ENCODE data around the gene USP10.

Gene USP10

GRCh38 chr16:84706856-84707255 lies 7.1 kb downstream of the USP10 start:
- no peaks in the 10 kb centered on the region for H3K36me3 ChIP-seq
- H3K27ac ChIP-seq, result no peak overlapping the region
- H3K27me3 ChIP-seq (ENCODE audit: insufficient read depth, low read depth, severe bottlenecking), result no peaks in the 10 kb centered on the region
- no peak for DNase-seq
- TF ChIP-seq, protein P1, sequence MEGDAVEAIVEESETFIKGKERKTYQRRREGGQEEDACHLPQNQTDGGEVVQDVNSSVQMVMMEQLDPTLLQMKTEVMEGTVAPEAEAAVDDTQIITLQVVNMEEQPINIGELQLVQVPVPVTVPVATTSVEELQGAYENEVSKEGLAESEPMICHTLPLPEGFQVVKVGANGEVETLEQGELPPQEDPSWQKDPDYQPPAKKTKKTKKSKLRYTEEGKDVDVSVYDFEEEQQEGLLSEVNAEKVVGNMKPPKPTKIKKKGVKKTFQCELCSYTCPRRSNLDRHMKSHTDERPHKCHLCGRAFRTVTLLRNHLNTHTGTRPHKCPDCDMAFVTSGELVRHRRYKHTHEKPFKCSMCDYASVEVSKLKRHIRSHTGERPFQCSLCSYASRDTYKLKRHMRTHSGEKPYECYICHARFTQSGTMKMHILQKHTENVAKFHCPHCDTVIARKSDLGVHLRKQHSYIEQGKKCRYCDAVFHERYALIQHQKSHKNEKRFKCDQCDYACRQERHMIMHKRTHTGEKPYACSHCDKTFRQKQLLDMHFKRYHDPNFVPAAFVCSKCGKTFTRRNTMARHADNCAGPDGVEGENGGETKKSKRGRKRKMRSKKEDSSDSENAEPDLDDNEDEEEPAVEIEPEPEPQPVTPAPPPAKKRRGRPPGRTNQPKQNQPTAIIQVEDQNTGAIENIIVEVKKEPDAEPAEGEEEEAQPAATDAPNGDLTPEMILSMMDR (IDR thresholded peaks at IDR 0.05; ENCODE audit: low read depth, low read length), result no peak
- no peak overlapping the region for H3K4me3 ChIP-seq (ENCODE audit: low read depth, low read length)
- H3K9me3 ChIP-seq (ENCODE audit: severe bottlenecking), result no peaks in the 10 kb centered on the region

- Histone ChIP-seq H3K36me3 (no peaks in the 10 kb centered on the region), H3K9me3 (ENCODE audit: severe bottlenecking) (no peaks in the 10 kb centered on the region), H3K4me3 (ENCODE audit: low read depth, low read length) (no peak overlapping the region), H3K27ac (no peak overlapping the region), H3K27me3 (ENCODE audit: insufficient read depth, low read depth, severe bottlenecking) (no peaks in the 10 kb centered on the region)
- DNase-seq, result no peak
- TF ChIP-seq, protein P1 (IDR thresholded peaks at IDR 0.05; ENCODE audit: low read depth, low read length), result no peak
Measured at GRCh38 chr16:84709609-84710008, 9.8 kb downstream of the USP10 start.

DNA sequence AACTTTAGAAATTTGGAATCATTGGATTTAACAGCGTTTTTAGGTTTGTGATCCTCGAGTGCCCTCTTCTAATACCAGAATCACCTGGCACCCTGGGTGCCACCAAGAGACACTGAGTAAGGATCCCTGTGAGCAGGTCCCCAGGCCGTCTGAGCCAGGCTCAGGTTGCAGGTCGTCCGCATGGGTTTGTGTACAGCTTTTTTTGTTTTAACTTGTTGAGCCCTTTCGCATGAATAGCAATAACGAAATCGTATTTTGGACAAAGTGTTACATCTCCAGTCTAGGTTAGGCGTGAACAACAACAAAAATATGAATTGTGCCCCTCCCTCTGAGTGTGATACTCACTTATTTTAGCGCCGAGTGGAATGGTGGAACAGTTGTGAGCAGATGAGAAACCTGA lies 10.9 kb downstream of the USP10 start:
- H3K36me3 ChIP-seq, result no peaks in the 10 kb centered on the region

GRCh38 chr16:84712138-84712671 lies 12.4 kb downstream of the USP10 start:
- no peak for DNase-seq
- Histone ChIP-seq H3K27ac (no peak overlapping the region), H3K36me3 (no peaks in the 10 kb centered on the region), H3K9me3 (ENCODE audit: severe bottlenecking) (no peaks in the 10 kb centered on the region), H3K27me3 (ENCODE audit: insufficient read depth, low read depth, severe bottlenecking) (no peaks in the 10 kb centered on the region), H3K4me3 (ENCODE audit: low read depth, low read length) (no peak overlapping the region)
- TF ChIP-seq, protein P1 (IDR thresholded peaks at IDR 0.05; ENCODE audit: low read depth, low read length), result no peak

More for the DNA sequence above, 10.9 kb downstream of the USP10 start:
- no peak overlapping the region for H3K4me3 ChIP-seq (ENCODE audit: low read depth, low read length)
- no peak overlapping the region for H3K27ac ChIP-seq
- TF ChIP-seq, protein P1 (IDR thresholded peaks at IDR 0.05; ENCODE audit: low read depth, low read length), result no peak
- DNase-seq, result no peak
- no peaks in the 10 kb centered on the region for H3K27me3 ChIP-seq (ENCODE audit: insufficient read depth, low read depth, severe bottlenecking)
- no peaks in the 10 kb centered on the region for H3K9me3 ChIP-seq (ENCODE audit: severe bottlenecking)

GRCh38 chr16:84712801-84713775 lies 13.3 kb downstream of the USP10 start:
- H3K36me3 ChIP-seq, result no peaks in the 10 kb centered on the region
- DNase-seq, result no peak
- no peaks in the 10 kb centered on the region for H3K9me3 ChIP-seq (ENCODE audit: severe bottlenecking)
- TF ChIP-seq, protein P1 (IDR thresholded peaks at IDR 0.05; ENCODE audit: low read depth, low read length), result no peak
- H3K27ac ChIP-seq, result no peak overlapping the region
- no peak overlapping the region for H3K4me3 ChIP-seq (ENCODE audit: low read depth, low read length)
- H3K27me3 ChIP-seq (ENCODE audit: insufficient read depth, low read depth, severe bottlenecking), result no peaks in the 10 kb centered on the region

Measured in WERI-Rb-1 (cell line).